ENCODE measurements around the gene ELK1. TPM values are rescaled to one million over a fixed set of nuclear protein-coding genes. Genes with fewer than 3 reads are reported as not detected.

The ELK1 gene
- total and polyA plus RNA-seq, 10 of the 15 experiments (the other 5 are each of a cell fraction or from before 2014, with no cell fraction given), result 4.1 to 55.5 (median 32.9) TPM

DNA sequence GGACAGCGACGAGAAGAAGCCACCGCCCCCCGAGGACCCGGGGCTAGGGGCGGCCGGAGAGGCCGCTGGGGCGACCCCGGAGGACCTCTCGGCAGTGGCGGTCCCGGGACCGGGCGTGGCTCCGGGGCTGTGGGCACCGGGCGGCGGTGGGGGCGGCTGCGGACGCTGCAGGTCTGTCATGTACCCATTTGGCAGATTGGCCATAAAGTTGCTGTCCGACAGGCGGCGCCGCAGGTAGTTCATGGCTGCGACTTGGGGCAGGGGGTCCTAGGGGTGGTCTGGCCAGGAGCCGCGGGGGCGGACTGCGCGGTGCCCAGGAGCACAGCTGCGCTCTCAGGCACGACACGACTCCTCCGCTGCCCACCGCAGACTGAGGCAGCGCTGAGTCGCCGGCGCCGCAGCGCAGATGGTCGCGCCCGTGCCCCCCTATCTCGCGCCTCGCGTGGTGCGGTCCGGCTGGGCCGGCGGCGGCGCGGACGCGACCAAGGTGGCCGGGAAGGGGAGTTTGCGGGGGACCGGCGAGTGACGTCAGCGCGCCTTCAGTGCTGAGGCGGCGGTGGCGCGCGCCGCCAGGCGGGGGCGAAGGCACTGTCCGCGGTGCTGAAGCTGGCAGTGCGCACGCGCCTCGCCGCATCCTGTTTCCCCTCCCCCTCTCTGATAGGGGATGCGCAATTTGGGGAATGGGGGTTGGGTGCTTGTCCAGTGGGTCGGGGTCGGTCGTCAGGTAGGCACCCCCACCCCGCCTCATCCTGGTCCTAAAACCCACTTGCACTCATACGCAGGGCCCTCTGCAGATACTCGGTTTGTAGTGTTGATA, 30.7 kb downstream of the ELK1 start, which contains the start of gene SYN1 (continued):
- TF ChIP-seq, protein P1, sequence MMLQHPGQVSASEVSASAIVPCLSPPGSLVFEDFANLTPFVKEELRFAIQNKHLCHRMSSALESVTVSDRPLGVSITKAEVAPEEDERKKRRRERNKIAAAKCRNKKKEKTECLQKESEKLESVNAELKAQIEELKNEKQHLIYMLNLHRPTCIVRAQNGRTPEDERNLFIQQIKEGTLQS (IDR thresholded peaks at IDR 0.05; ENCODE audit: borderline replicate concordance, extremely low read depth, low read depth, low read length), result no peak
- TF ChIP-seq TCF3 (IDR thresholded peaks at IDR 0.05; ENCODE audit: borderline replicate concordance, insufficient read depth, low read depth, low read length) (no peak), NFXL1 (IDR thresholded peaks at IDR 0.05; ENCODE audit: borderline replicate concordance) (no peak), SRF (IDR thresholded peaks at IDR 0.05; ENCODE audit: low read depth in 2 of 2, low read length in 2 of 2) (0 out of 4 replicates have a peak, but pooled peaks of 1 of the 2 experiments have one; percentile 11), WRNIP1 (IDR thresholded peaks at IDR 0.05; ENCODE audit: borderline replicate concordance, low read depth, low read length) (no peak)

DNA sequence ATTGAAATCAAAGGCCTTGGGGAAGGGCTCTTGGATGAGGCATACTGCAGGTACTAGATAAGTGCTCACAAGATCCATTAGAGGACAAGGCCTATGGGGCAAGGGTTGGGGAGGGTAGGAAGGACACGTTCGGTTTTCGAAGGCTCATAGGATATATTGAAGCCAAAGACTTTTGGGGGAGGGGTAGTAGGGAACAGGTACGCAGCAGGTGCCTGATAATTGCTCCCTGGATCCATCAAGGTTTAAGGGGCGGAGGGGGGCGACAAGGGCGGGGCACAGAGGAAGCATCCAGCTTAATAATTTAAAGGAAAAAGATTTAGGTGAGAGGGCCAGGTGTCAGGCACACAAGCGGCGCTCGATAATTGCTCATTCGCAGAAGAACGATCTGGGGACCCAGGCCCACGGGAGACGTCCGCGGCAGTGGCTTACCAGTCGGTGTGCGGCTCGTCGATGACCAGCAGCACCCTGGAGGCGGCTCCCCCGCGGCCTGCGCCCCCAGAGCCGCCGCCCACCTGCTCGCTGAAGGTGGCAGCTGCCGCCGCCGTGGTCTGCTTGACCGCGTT, 31.4 kb downstream of the ELK1 start:
- WGBS (ENCODE audit: insufficient coverage, insufficient replicate concordance, low lambda C conversion rate, missing lambda C conversion rate), result 63% methylated on average over 23 of the region's 32 CpGs
- no peak for TF ChIP-seq ZBTB4 (CRISPR knock-in tag; IDR thresholded peaks at IDR 0.05)
- TF ChIP-seq RFX5 (IDR thresholded peaks at IDR 0.05; ENCODE audit: low read depth, low read length), result no peak
- TF ChIP-seq ZNF384 (IDR thresholded peaks at IDR 0.05; ENCODE audit: borderline replicate concordance, low read depth, low read length), result no peak
- TF ChIP-seq YBX1 (IDR thresholded peaks at IDR 0.05), result no peak
- no peak for TF ChIP-seq ZBTB11 (CRISPR knock-in tag; IDR thresholded peaks at IDR 0.05)
- no peak for TF ChIP-seq SIX5 (IDR thresholded peaks at IDR 0.05; ENCODE audit: low read depth, low read length, severe bottlenecking)
- TF ChIP-seq SPI1 (IDR thresholded peaks at IDR 0.05; ENCODE audit: borderline replicate concordance, insufficient read depth, low read depth, low read length), result no peak
- TF ChIP-seq HCFC1 (IDR thresholded peaks at IDR 0.05; ENCODE audit: low read length), result no peak
- no peak for TF ChIP-seq ZSCAN29 (IDR thresholded peaks at IDR 0.05)

More for the DNA sequence above, 31.4 kb downstream of the ELK1 start:
- ChIA-PET SMC1A (ENCODE audit: uncharacterized antibody, unreplicated experiment) (interaction anchor here (1.3 kb wide), 1 partner anchor 37 kb away, joined by 3 read pairs; the partner anchor contains the start of gene TIMP1), RAD21 (ENCODE audit: unreplicated experiment) (no interaction called here), CTCF (interaction anchor here (1.2 to 1.4 kb wide), 2 partner anchors 10 to 25 kb away, joined by 3 to 4 read pairs; no protein-coding TSS in a partner anchor), POLR2A (no interaction called here)
- H4K20me1 ChIP-seq (ENCODE audit: control insufficient read depth, insufficient read depth), result no peaks in the 10 kb centered on the region; the same call in 1 of the 2 replicates
- DNase-seq (ENCODE audit: low read depth, low spot score), result no peak
- no peak overlapping the region for H3K27ac ChIP-seq (ENCODE audit: control insufficient read depth, insufficient read depth)
- FAIRE-seq, result no peak
- BruUV-seq (replicated peaks), result no TSS peak
- H3K79me2 ChIP-seq (ENCODE audit: control insufficient read depth, insufficient read depth, low read length), result no peaks in the 10 kb centered on the region
- H3K27me3 ChIP-seq (replicated peaks in 1 of 2; ENCODE audit: control insufficient read depth in 2 of 2, insufficient read depth in 2 of 2, low read length in 1 of 2), result no peaks in the 10 kb centered on the region
- H3K9me3 ChIP-seq (replicated peaks; ENCODE audit: control insufficient read depth, insufficient read depth, low read length), result no peaks in the 10 kb centered on the region; the same call in 2 of the 3 replicates
- peak overlapping the region; percentile 3; the same call in 1 of the 2 replicates for H3K4me2 ChIP-seq (ENCODE audit: control insufficient read depth, insufficient read depth)
- in situ Hi-C loops (cut with MboI) (no loop called here), intact Hi-C loops (cut with micrococcal nuclease; ENCODE audit: unreplicated experiment) (no loop called here)
- H2AFZ ChIP-seq (ENCODE audit: control insufficient read depth, low read depth, low read length), result no peak overlapping the region
- no peaks in the 10 kb centered on the region for H3K4me1 ChIP-seq (ENCODE audit: control insufficient read depth, insufficient read depth, low read length)
- H3K4me3 ChIP-seq, result no peak overlapping the region
- no peak overlapping the region for H3K9ac ChIP-seq (ENCODE audit: control insufficient read depth, insufficient read depth, low read length)
- no peak for ATAC-seq
- no peaks in the 10 kb centered on the region for H3K36me3 ChIP-seq (ENCODE audit: control insufficient read depth in 2 of 2, insufficient read depth in 2 of 2, low read length in 1 of 2)
